ENCODE measurements around the gene BLCAP.

Gene BLCAP

GRCh38 chr20:37565134-37565811 lies 37.6 kb upstream of the BLCAP start:
- no peaks in the 10 kb centered on the region for H3K36me3 ChIP-seq (ENCODE audit: control insufficient read depth in 2 of 2, insufficient read depth in 1 of 2, low read length in 2 of 2)
- TF ChIP-seq ZFHX2 (tag by site-specific recombination; conservative IDR thresholded peaks at IDR 0.05) (peak; percentile 40), EGR2 (tag by site-specific recombination; IDR thresholded peaks at IDR 0.05; ENCODE audit: low read depth) (peak; percentile 71), SCRT2 (tag by site-specific recombination; IDR thresholded peaks at IDR 0.05) (no peak)
- TF ChIP-seq, protein P1, sequence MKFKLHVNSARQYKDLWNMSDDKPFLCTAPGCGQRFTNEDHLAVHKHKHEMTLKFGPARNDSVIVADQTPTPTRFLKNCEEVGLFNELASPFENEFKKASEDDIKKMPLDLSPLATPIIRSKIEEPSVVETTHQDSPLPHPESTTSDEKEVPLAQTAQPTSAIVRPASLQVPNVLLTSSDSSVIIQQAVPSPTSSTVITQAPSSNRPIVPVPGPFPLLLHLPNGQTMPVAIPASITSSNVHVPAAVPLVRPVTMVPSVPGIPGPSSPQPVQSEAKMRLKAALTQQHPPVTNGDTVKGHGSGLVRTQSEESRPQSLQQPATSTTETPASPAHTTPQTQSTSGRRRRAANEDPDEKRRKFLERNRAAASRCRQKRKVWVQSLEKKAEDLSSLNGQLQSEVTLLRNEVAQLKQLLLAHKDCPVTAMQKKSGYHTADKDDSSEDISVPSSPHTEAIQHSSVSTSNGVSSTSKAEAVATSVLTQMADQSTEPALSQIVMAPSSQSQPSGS (tag by site-specific recombination; IDR thresholded peaks at IDR 0.05; ENCODE audit: low read depth), result no peak
- H3K4me3 ChIP-seq (ENCODE audit: low read depth, low read length), result no peak overlapping the region
- no peaks in the 10 kb centered on the region for H3K9me3 ChIP-seq (ENCODE audit: control insufficient read depth, insufficient read depth, low read depth, low read length)
- POLR2A ChIA-PET, result no interaction called here
- H3K27ac ChIP-seq (ENCODE audit: extremely low read depth, low read depth, low read length), result no peak overlapping the region
- peaks cover 5% of the 10 kb centered on the region; the same call in 1 of the 2 replicates for H3K4me1 ChIP-seq (ENCODE audit: control insufficient read depth, insufficient read depth, low read length)
- CTCF ChIA-PET, result interaction anchor here (0.6 to 6.9 kb wide), 30 partner anchors 10 to 1291 kb away, joined by 3 to 54 read pairs (median 4); no protein-coding TSS in a partner anchor

- POLR2A ChIA-PET, result no interaction called here
- Histone ChIP-seq H3K36me3 (ENCODE audit: control insufficient read depth in 2 of 2, insufficient read depth in 1 of 2, low read length in 2 of 2) (no peaks in the 10 kb centered on the region), H3K4me1 (ENCODE audit: control insufficient read depth, insufficient read depth, low read length) (peaks cover 5% of the 10 kb centered on the region; the same call in 1 of the 2 replicates), H3K4me3 (ENCODE audit: low read depth, low read length) (no peak overlapping the region), H3K9me3 (ENCODE audit: control insufficient read depth, insufficient read depth, low read depth, low read length) (no peaks in the 10 kb centered on the region), H3K27ac (ENCODE audit: extremely low read depth, low read depth, low read length) (no peak overlapping the region)
- CTCF ChIA-PET, result interaction anchor here (0.6 to 6.9 kb wide), 49 partner anchors 9 to 1290 kb away, joined by 3 to 54 read pairs (median 4); no protein-coding TSS in a partner anchor
- no peak for TF ChIP-seq ZFHX2 (tag by site-specific recombination; conservative IDR thresholded peaks at IDR 0.05)
- no peak for TF ChIP-seq REPIN1 (tag by site-specific recombination; IDR thresholded peaks at IDR 0.05; ENCODE audit: low read depth)
- peak; percentile 64 for TF ChIP-seq ZNF654 (tag by site-specific recombination; IDR thresholded peaks at IDR 0.05; ENCODE audit: low read depth)
- TF ChIP-seq ZNF571 (tag by site-specific recombination; IDR thresholded peaks at IDR 0.05), result no peak
- no peak for TF ChIP-seq ZBTB11 (tag by site-specific recombination; conservative IDR thresholded peaks at IDR 0.05; ENCODE audit: low read depth)
- no peak for TF ChIP-seq RBAK (tag by site-specific recombination; IDR thresholded peaks at IDR 0.05)
- no peak for TF ChIP-seq ZNF433 (tag by site-specific recombination; IDR thresholded peaks at IDR 0.05; ENCODE audit: low read depth)
- no peak for TF ChIP-seq ZNF248 (tag by site-specific recombination; IDR thresholded peaks at IDR 0.05)
- no peak for TF ChIP-seq YY1 (tag by site-specific recombination; IDR thresholded peaks at IDR 0.05)
- TF ChIP-seq SETDB1 (IDR thresholded peaks at IDR 0.05; ENCODE audit: insufficient read length, low read length), result no peak
- no peak for TF ChIP-seq ZNF530 (tag by site-specific recombination; IDR thresholded peaks at IDR 0.05; ENCODE audit: low read depth)
- TF ChIP-seq ZFP37 (tag by site-specific recombination; IDR thresholded peaks at IDR 0.05), result no peak
- TF ChIP-seq ZNF670 (tag by site-specific recombination; IDR thresholded peaks at IDR 0.05; ENCODE audit: low read depth), result no peak
- TF ChIP-seq, protein P2, sequence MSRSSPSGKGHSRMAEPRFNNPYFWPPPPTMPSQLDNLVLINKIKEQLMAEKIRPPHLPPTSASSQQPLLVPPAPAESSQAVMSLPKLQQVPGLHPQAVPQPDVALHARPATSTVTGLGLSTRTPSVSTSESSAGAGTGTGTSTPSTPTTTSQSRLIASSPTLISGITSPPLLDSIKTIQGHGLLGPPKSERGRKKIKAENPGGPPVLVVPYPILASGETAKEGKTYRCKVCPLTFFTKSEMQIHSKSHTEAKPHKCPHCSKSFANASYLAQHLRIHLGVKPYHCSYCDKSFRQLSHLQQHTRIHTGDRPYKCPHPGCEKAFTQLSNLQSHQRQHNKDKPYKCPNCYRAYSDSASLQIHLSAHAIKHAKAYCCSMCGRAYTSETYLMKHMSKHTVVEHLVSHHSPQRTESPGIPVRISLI (tag by site-specific recombination; IDR thresholded peaks at IDR 0.05), result no peak
- TF ChIP-seq ZNF221 (tag by site-specific recombination; IDR thresholded peaks at IDR 0.05; ENCODE audit: borderline replicate concordance), result no peak
- no peak for TF ChIP-seq SP7 (tag by site-specific recombination; IDR thresholded peaks at IDR 0.05)
- 0 out of 2 replicates have a peak, but pooled peaks have one; percentile 33 for TF ChIP-seq ZSCAN30 (tag by site-specific recombination; IDR thresholded peaks at IDR 0.05)
- TF ChIP-seq ZNF266 (tag by site-specific recombination; IDR thresholded peaks at IDR 0.05; ENCODE audit: low read depth), result no peak
- no peak for TF ChIP-seq ZNF37A (tag by site-specific recombination; IDR thresholded peaks at IDR 0.05)
- TF ChIP-seq GLI2 (tag by site-specific recombination; IDR thresholded peaks at IDR 0.05; ENCODE audit: borderline replicate concordance, low read depth), result no peak
- TF ChIP-seq, protein P3, sequence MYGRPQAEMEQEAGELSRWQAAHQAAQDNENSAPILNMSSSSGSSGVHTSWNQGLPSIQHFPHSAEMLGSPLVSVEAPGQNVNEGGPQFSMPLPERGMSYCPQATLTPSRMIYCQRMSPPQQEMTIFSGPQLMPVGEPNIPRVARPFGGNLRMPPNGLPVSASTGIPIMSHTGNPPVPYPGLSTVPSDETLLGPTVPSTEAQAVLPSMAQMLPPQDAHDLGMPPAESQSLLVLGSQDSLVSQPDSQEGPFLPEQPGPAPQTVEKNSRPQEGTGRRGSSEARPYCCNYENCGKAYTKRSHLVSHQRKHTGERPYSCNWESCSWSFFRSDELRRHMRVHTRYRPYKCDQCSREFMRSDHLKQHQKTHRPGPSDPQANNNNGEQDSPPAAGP (tag by site-specific recombination; IDR thresholded peaks at IDR 0.05), result no peak
- no peak for TF ChIP-seq ZNF623 (tag by site-specific recombination; IDR thresholded peaks at IDR 0.05)
- TF ChIP-seq ZNF473 (tag by site-specific recombination; IDR thresholded peaks at IDR 0.05), result no peak
- TF ChIP-seq ZNF549 (tag by site-specific recombination; IDR thresholded peaks at IDR 0.05), result no peak
- no peak for TF ChIP-seq ZBTB1 (tag by site-specific recombination; IDR thresholded peaks at IDR 0.05)
Measured at GRCh38 chr20:37564388-37565133, 36.9 kb upstream of the BLCAP start.

Data from HEK293 (cell line).